ENCODE results near the gene SMARCA2.

SMARCA2 gene

GRCh38 chr9:2151171-2151570 lies 136.0 kb downstream of the SMARCA2 start:
- DNase-seq, result no peak

GRCh38 chr9:2152966-2153629 lies 138.0 kb downstream of the SMARCA2 start:
- no peak for DNase-seq

- DNase-seq, result no peak
Observed at GRCh38 chr9:2153630-2154217, 138.6 kb downstream of the SMARCA2 start.

- DNase-seq, result no peak
Observed at GRCh38 chr9:2154731-2155130, 139.6 kb downstream of the SMARCA2 start.

GRCh38 chr9:2155966-2156365 lies 140.8 kb downstream of the SMARCA2 start:
- DNase-seq, result no peak

- DNase-seq, result peak; percentile 51
Observed at GRCh38 chr9:2157277-2158110, 142.3 kb downstream of the SMARCA2 start.

GRCh38 chr9:2158111-2158610 lies 143.0 kb downstream of the SMARCA2 start:
- peak; percentile 58 for DNase-seq

- peak; percentile 47 for DNase-seq
Observed at GRCh38 chr9:2158766-2159430, 143.8 kb downstream of the SMARCA2 start.

GRCh38 chr9:2159521-2160454 lies 144.6 kb downstream of the SMARCA2 start:
- peak; percentile 24 for DNase-seq

GRCh38 chr9:2161661-2162060 lies 146.5 kb downstream of the SMARCA2 start:
- DNase-seq, result no peak

- DNase-seq, result no peak
Observed at GRCh38 chr9:2163231-2163885, 148.2 kb downstream of the SMARCA2 start.

GRCh38 chr9:2164268-2164667 lies 149.1 kb downstream of the SMARCA2 start:
- DNase-seq, result no peak

- no peak for DNase-seq
Observed at GRCh38 chr9:2166203-2166602, 151.1 kb downstream of the SMARCA2 start.

- no peak for DNase-seq
Observed at GRCh38 chr9:2169035-2169434, 153.9 kb downstream of the SMARCA2 start.

GRCh38 chr9:2170722-2171121 lies 155.6 kb downstream of the SMARCA2 start:
- no peak for DNase-seq

- no peak for DNase-seq
Observed at GRCh38 chr9:2173170-2173569, 158.0 kb downstream of the SMARCA2 start.

- DNase-seq, result no peak
Observed at GRCh38 chr9:2173861-2174260, 158.7 kb downstream of the SMARCA2 start.

- no peak for DNase-seq
Observed at GRCh38 chr9:2174306-2174705, 159.2 kb downstream of the SMARCA2 start.

- DNase-seq, result no peak
Observed at GRCh38 chr9:2174911-2175310, 159.8 kb downstream of the SMARCA2 start.

GRCh38 chr9:2177121-2177520 lies 162.0 kb downstream of the SMARCA2 start:
- DNase-seq, result no peak

- no peak for DNase-seq
Observed at GRCh38 chr9:2178034-2178734, 163.0 kb downstream of the SMARCA2 start.

Measured in inflammatory macrophage treated with lipopolysaccharide for 4 hours (primary cell).